H1 (cell line): ENCODE data around the gene SHC3. TPM values are rescaled to one million over a fixed set of nuclear protein-coding genes. Genes with fewer than 3 reads are reported as not detected.

ENCODE experiments used
- BRCA1 ChIP-seq: IDR thresholded peaks from 2 replicates; pipeline ENCODE4 v1.6.1; 2012; ENCODE audit warnings: low read depth, low read length, improper control_type of control experiment
- EP300 ChIP-seq, 2 experiments: IDR thresholded peaks; 1 replicate in 1 of 2; 2 replicates in 1 of 2; pipeline ENCODE4 v1.6.1; 2011 to 2012; ENCODE audit warnings: low read depth in 2 of 2, low read length in 2 of 2, mild to moderate bottlenecking in 2 of 2, borderline replicate concordance in 1 of 2, inconsistent platforms in 1 of 2, moderate library complexity in 1 of 2
- RNF2 ChIP-seq: fragments of 200-900, 300-1000 bp; sonication (generic); IDR thresholded peaks from 2 replicates; pipeline ENCODE4 v1.7.1; 2016; ENCODE audit warnings: borderline replicate concordance, low read depth, mild to moderate bottlenecking, antibody characterized with exemption, low read length; ENCODE audit not compliant: poor library complexity, severe bottlenecking; ENCODE audit errors: missing control alignments
- SIN3A ChIP-seq, 2 experiments: IDR thresholded peaks in 1 of 2; conservative IDR thresholded peaks in 1 of 2; 2 replicates each; pipeline ENCODE4 v1.6.1; 2011 to 2012; ENCODE audit warnings: low read length in 2 of 2, improper control_type of control experiment in 1 of 2, low read depth in 1 of 2, mild to moderate bottlenecking in 1 of 2
- TCF12 ChIP-seq: IDR thresholded peaks from 2 replicates; pipeline ENCODE4 v1.6.1; 2011; ENCODE audit warnings: low read depth, mild to moderate bottlenecking, low read length
- polyA plus RNA-seq, 7 experiments: library from polyadenylated mRNA; depleted of rRNA in 3 of 7; stranded (reverse) in 5 of 7; unstranded in 2 of 7; fragments of >200 nt in 5 of 7; fragments of 200-250 nt in 2 of 7; gene quantifications; 1 replicate in 5 of 7; 2 replicates in 1 of 7; 4 replicates in 1 of 7; pipeline versions ENCODE4 v1.2.1 to v1.2.3, GENCODE V29; 2011 to 2013; ENCODE audit warnings: missing spikeins in 2 of 7, mixed read lengths in 2 of 7
- total RNA-seq: library from RNA; stranded (reverse); fragmentation: NEBNext Ultra II Directional; extraction: Animal tissue kit (Norgen Biotek cat#: 25700); gene quantifications from 2 replicates; pipeline ENCODE4 v1.2.1, GENCODE V29; 2021

The SHC3 gene
- total and polyA plus RNA-seq, 2 of the 8 experiments (the other 6 are each of a cell fraction or from before 2014, with no cell fraction given), result 1.4 to 7.1 TPM

GRCh38 chr9:89080193-89080592 lies 98.4 kb downstream of the SHC3 start (continued):
- TF ChIP-seq SIN3A (conservative IDR thresholded peaks at IDR 0.05 in 1 of 2, IDR thresholded peaks at IDR 0.05 in 1 of 2; ENCODE audit: low read depth in 1 of 2, low read length in 2 of 2), result no peak
- no peak for TF ChIP-seq RNF2
- no peak for TF ChIP-seq BRCA1
- no peak for TF ChIP-seq TCF12
- no peak for TF ChIP-seq EP300 (IDR thresholded peaks at IDR 0.05; ENCODE audit: borderline replicate concordance in 1 of 2, low read depth in 2 of 2, low read length in 2 of 2)
- TF ChIP-seq, all 59 proteins: peak for 0
